ENCODE data around the gene UTP4.

GRCh38 chr16:69138608-69139007, 6.2 kb downstream of the UTP4 start:
- TF ChIP-seq POLR2A (IDR thresholded peaks at IDR 0.05; ENCODE audit: low read depth, low read length) = no peak
- TF ChIP-seq POLR2AphosphoS5 (IDR thresholded peaks at IDR 0.05; ENCODE audit: low read depth, low read length) = no peak
